Measurements from ENCODE around the gene OSGEPL1. TPM values are rescaled to one million over a fixed set of nuclear protein-coding genes. Genes with fewer than 3 reads are reported as not detected.

The OSGEPL1 gene
- total and polyA plus RNA-seq, 2 of the 4 experiments (the other 2 are of a cell fraction), result 5.0 to 6.8 TPM

GRCh38 chr2:189802396-189802912 lies 39.9 kb upstream of the OSGEPL1 start:
- peaks cover 8% of the 10 kb centered on the region; the same call in 1 of the 2 replicates for H3K4me1 ChIP-seq (ENCODE audit: control insufficient read depth, insufficient read depth, low read length)
- no peak overlapping the region for H3K9ac ChIP-seq (ENCODE audit: low read depth, low read length)
- no peak overlapping the region for H2AK5ac ChIP-seq (ENCODE audit: low read depth, low read length)
- peak; percentile 27 for DNase-seq
- no peak overlapping the region; the same call in 1 of the 2 replicates for H3K18ac ChIP-seq (ENCODE audit: low read depth, low read length)
- H4K8ac ChIP-seq (ENCODE audit: low read depth in 2 of 2, low read length in 2 of 2), result no peak overlapping the region
- no peaks in the 10 kb centered on the region for H3K9me3 ChIP-seq (ENCODE audit: control insufficient read depth, insufficient read depth, low read length)
- CTCF ChIA-PET, result interaction anchor here (0.6 to 1.4 kb wide), 2 partner anchors 39 to 269 kb away, joined by 3 to 8 read pairs; no protein-coding TSS in a partner anchor
- intact Hi-C loops (cut with micrococcal nuclease) (no loop called here), dilution Hi-C loops (cut with HindIII; ENCODE audit: low sequenced_read_pairs, unreplicated experiment) (no loop called here), in situ Hi-C loops (cut with MboI; ENCODE audit: low sequenced_read_pairs) (no loop called here)
- peaks cover 12 to 15% of the 10 kb centered on the region in 2 experiments for H3K79me1 ChIP-seq (ENCODE audit: low read depth in 1 of 2, low read length in 2 of 2)
- H4K91ac ChIP-seq (ENCODE audit: insufficient read depth, low read depth, low read length), result no peak overlapping the region
- H3K27me3 ChIP-seq (ENCODE audit: control insufficient read depth, insufficient read depth, low read length), result no peaks in the 10 kb centered on the region
- H3K14ac ChIP-seq (replicated peaks; ENCODE audit: low read depth, low read length), result no peak overlapping the region
- no peak overlapping the region for H3K4ac ChIP-seq (ENCODE audit: low read depth, low read length)
- no peak overlapping the region for H3K23ac ChIP-seq (ENCODE audit: low read depth, low read length)
- no peak overlapping the region for H2BK15ac ChIP-seq (ENCODE audit: low read depth, low read length)
- TF ChIP-seq SMC3 (IDR thresholded peaks at IDR 0.05; ENCODE audit: low read depth, low read length) (no peak), CTCF (conservative IDR thresholded peaks at IDR 0.05; ENCODE audit: low read depth, low read length) (no peak), NFE2L2 (IDR thresholded peaks at IDR 0.05; ENCODE audit: low read depth, low read length) (no peak), MXI1 (IDR thresholded peaks at IDR 0.05; ENCODE audit: borderline replicate concordance, low read depth, low read length) (no peak), POLR2A (IDR thresholded peaks at IDR 0.05; ENCODE audit: low read depth, low read length) (no peak), CHD1 (IDR thresholded peaks at IDR 0.05; ENCODE audit: low read depth, low read length) (no peak), RCOR1 (IDR thresholded peaks at IDR 0.05; ENCODE audit: insufficient replicate concordance, low read length) (no peak), MAZ (IDR thresholded peaks at IDR 0.05; ENCODE audit: borderline replicate concordance, low read depth, low read length) (no peak), BHLHE40 (IDR thresholded peaks at IDR 0.05; ENCODE audit: low read depth, low read length) (no peak), RFX5 (IDR thresholded peaks at IDR 0.05; ENCODE audit: low read depth, low read length) (no peak), MAFK (IDR thresholded peaks at IDR 0.05; ENCODE audit: low read depth, low read length) (no peak), FOS (IDR thresholded peaks at IDR 0.05; ENCODE audit: low read depth, low read length) (no peak)
- no TSS peak for BruUV-seq (replicated peaks)
- H3K36me3 ChIP-seq (ENCODE audit: control insufficient read depth, insufficient read depth, low read length), result peaks cover 2% of the 10 kb centered on the region; the same call in 1 of the 2 replicates
- H3K4me3 ChIP-seq (ENCODE audit: insufficient read depth, low read depth, low read length), result no peak overlapping the region
- no peak for ATAC-seq (ENCODE audit: low read depth)
- no peak overlapping the region for H3K56ac ChIP-seq (ENCODE audit: extremely low read depth, insufficient read depth, low read length)
- H3K27ac ChIP-seq (ENCODE audit: insufficient read depth, low read length), result no peak overlapping the region
- no peak overlapping the region for H2AFZ ChIP-seq (replicated peaks; ENCODE audit: low read length, poor library complexity)
- H3K9me1 ChIP-seq (ENCODE audit: insufficient read depth, low read length), result peaks cover 5% of the 10 kb centered on the region
- H4K5ac ChIP-seq (ENCODE audit: low read depth, low read length), result no peak overlapping the region
- H2AK9ac ChIP-seq (replicated peaks; ENCODE audit: low read depth, low read length, poor library complexity), result no peak overlapping the region
- no peak overlapping the region for H2BK120ac ChIP-seq (ENCODE audit: low read depth, low read length)
- no peak overlapping the region for H2BK20ac ChIP-seq (ENCODE audit: low read depth, low read length)
- POLR2A ChIA-PET (ENCODE audit: unreplicated experiment), result no interaction called here
- H4K20me1 ChIP-seq (ENCODE audit: insufficient read depth, low read length), result no peaks in the 10 kb centered on the region
- WGBS, 2 experiments (ENCODE audit: extremely low coverage in 2 of 2, insufficient read length in 1 of 2), result no CpG with 5 or more reads among the region's 2 CpGs
- H3K4me2 ChIP-seq (ENCODE audit: low read depth, low read length), result no peak overlapping the region
- no peak overlapping the region for H2BK5ac ChIP-seq (ENCODE audit: low read depth, low read length, poor library complexity, severe bottlenecking)

Data from IMR-90 (cell line).